ENCODE results near the gene PEX5. TPM values are rescaled to one million over a fixed set of nuclear protein-coding genes. Genes with fewer than 3 reads are reported as not detected.

The PEX5 gene
- polyA plus RNA-seq, 1 donor (not counting 4 experiments of a cell fraction or from before 2014, with no cell fraction given), result 14.4 TPM

DNA sequence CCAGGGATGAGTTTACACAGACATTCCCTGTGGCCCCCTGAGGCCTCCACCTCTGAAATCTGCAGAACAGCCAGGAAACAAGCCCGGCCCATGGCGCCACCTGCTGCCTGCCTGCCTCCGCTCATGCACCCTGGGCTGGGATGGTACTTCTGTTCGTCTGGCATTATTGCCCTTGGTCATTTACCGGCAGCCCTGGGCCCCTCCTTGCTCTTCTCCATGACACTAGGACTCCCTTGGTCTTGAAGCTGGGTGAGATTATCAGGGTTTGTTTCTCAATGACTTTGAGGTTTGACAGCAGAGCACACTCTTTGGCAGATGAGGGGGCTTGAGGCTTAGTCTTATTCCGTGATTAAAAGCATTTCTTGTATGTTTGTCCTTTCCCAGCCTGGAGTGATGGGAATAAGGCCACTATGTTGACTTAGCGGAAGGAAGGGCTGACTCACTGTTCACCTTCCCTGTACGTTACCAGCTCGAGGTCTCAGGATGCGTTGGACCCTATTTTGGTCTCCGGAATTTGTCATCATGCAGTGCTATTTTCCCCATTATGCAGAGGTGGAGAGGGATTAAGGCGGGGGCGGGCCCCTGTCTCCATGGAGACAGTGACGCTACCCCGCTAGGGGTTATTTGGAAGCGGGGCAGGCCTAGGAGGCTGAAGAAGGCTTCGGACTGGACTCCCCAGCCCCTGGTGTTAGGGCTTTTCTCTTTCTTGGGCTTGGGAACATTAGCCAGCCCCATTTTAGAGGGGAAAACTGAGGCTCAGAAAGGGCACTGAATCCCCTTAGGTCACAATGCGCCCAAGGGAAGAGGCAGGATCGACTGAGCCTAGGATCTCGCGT is 706 bp upstream of the PEX5 start:
- Histone ChIP-seq H3K4me1 (ENCODE audit: control insufficient read depth, extremely low read depth, insufficient read depth, low read length) (peaks cover 19% of the 10 kb centered on the region), H2AFZ (ENCODE audit: control insufficient read depth, low read length) (peak overlapping the region; percentile 60), H3K9me1 (ENCODE audit: control insufficient read depth, extremely low read depth, insufficient read depth, low read length) (no peaks in the 10 kb centered on the region), H3K79me2 (ENCODE audit: control insufficient read depth, insufficient read depth, low read length) (peaks cover 7% of the 10 kb centered on the region), H3K4me3 (ENCODE audit: control insufficient read depth in 2 of 3, extremely low read depth in 1 of 3, insufficient read depth in 2 of 3, low read depth in 1 of 3, low read length in 3 of 3) (peak overlapping the region; percentile 46 to 91 (median 62)), H3K9ac (ENCODE audit: control insufficient read depth, extremely low read depth, insufficient read depth, low read length) (peak overlapping the region; percentile 66), H4K20me1 (ENCODE audit: control insufficient read depth, extremely low read depth, insufficient read depth, low read length) (no peaks in the 10 kb centered on the region), H3K9me3 (ENCODE audit: control insufficient read depth, low read depth, low read length) (no peaks in the 10 kb centered on the region), H3K4me2 (ENCODE audit: control insufficient read depth, extremely low read depth, insufficient read depth, low read depth, low read length) (peak overlapping the region; percentile 77), H3K27ac (ENCODE audit: control insufficient read depth, insufficient read depth, low read length) (peak overlapping the region; percentile 65), H3K27me3 (ENCODE audit: control insufficient read depth, extremely low read depth, insufficient read depth, low read length) (no peaks in the 10 kb centered on the region), H3K36me3 (ENCODE audit: control insufficient read depth in 2 of 2, extremely low read depth in 1 of 2, insufficient read depth in 2 of 2, low read length in 2 of 2) (peaks cover 0 to 6% of the 10 kb centered on the region in 2 experiments)
- DNase-seq (ENCODE audit: low read depth, low spot score) (no peak), FAIRE-seq (peak; percentile 36)
- dilution Hi-C loops (cut with MboI; ENCODE audit: extremely low pct_ligation_motif_present, low sequenced_read_pairs), result no loop called here
- no peak for TF ChIP-seq EZH2 (IDR thresholded peaks at IDR 0.05; ENCODE audit: low read length)
- TF ChIP-seq, protein P1, sequence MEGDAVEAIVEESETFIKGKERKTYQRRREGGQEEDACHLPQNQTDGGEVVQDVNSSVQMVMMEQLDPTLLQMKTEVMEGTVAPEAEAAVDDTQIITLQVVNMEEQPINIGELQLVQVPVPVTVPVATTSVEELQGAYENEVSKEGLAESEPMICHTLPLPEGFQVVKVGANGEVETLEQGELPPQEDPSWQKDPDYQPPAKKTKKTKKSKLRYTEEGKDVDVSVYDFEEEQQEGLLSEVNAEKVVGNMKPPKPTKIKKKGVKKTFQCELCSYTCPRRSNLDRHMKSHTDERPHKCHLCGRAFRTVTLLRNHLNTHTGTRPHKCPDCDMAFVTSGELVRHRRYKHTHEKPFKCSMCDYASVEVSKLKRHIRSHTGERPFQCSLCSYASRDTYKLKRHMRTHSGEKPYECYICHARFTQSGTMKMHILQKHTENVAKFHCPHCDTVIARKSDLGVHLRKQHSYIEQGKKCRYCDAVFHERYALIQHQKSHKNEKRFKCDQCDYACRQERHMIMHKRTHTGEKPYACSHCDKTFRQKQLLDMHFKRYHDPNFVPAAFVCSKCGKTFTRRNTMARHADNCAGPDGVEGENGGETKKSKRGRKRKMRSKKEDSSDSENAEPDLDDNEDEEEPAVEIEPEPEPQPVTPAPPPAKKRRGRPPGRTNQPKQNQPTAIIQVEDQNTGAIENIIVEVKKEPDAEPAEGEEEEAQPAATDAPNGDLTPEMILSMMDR (optimal IDR thresholded peaks at IDR 0.05 in 1 of 3, IDR thresholded peaks at IDR 0.05 in 1 of 3, conservative IDR thresholded peaks at IDR 0.05 in 1 of 3; ENCODE audit: extremely low read depth in 1 of 3, insufficient read depth in 2 of 3, low read length in 3 of 3), result peak; percentile 91 to 98 (median 91)

DNA sequence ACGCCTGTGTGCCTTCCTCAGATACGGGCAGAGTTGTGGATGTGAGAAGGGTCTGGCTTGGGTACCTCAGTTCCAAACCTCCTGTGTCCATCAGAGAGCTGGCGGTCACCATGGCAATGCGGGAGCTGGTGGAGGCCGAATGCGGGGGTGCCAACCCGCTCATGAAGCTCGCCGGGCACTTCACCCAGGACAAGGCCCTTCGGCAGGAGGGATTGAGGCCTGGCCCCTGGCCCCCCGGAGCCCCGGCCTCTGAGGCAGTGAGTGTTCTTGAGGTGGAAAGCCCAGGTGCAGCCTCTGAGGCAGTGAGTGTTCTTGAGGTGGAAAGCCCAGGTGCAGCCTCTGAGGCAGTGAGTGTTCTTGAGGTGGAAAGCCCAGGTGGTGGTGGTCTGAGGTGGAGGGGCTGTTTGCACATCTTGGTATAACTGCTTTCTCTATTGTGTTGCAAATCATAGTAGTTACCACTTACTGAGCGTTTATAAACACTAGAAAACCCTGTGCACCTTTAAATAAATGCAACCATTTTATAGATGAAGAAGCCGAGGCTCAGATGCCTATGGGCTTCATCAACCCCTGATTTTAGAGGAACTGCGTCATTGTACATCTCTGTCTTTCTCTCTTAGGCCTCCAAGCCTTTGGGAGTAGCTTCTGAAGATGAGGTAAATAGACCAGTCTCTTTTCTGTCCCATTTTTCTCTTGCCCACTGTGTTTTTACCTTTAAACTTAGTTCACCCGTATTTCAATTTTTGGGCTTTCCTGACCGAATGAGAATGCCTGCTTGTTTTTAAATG is 976 bp downstream of the PEX5 start:
- peak overlapping the region; percentile 85 for H3K4me2 ChIP-seq (ENCODE audit: control insufficient read depth, extremely low read depth, insufficient read depth, low read depth, low read length)
- no peaks in the 10 kb centered on the region for H3K27me3 ChIP-seq (ENCODE audit: control insufficient read depth, extremely low read depth, insufficient read depth, low read length)
- peaks cover 19% of the 10 kb centered on the region for H3K4me1 ChIP-seq (ENCODE audit: control insufficient read depth, extremely low read depth, insufficient read depth, low read length)
- H3K36me3 ChIP-seq (ENCODE audit: control insufficient read depth in 2 of 2, extremely low read depth in 1 of 2, insufficient read depth in 2 of 2, low read length in 2 of 2), result peaks cover 0 to 10% of the 10 kb centered on the region in 2 experiments
- no peaks in the 10 kb centered on the region for H3K9me3 ChIP-seq (ENCODE audit: control insufficient read depth, low read depth, low read length)
- no peak for DNase-seq (ENCODE audit: low read depth, low spot score)
- peak overlapping the region; percentile 46 to 91 (median 78) for H3K4me3 ChIP-seq (ENCODE audit: control insufficient read depth in 2 of 3, extremely low read depth in 1 of 3, insufficient read depth in 2 of 3, low read depth in 1 of 3, low read length in 3 of 3)
- FAIRE-seq, result no peak
- peaks cover 7% of the 10 kb centered on the region for H3K79me2 ChIP-seq (ENCODE audit: control insufficient read depth, insufficient read depth, low read length)
- no peaks in the 10 kb centered on the region for H3K9me1 ChIP-seq (ENCODE audit: control insufficient read depth, extremely low read depth, insufficient read depth, low read length)
- TF ChIP-seq EZH2 (IDR thresholded peaks at IDR 0.05; ENCODE audit: low read length), result no peak
- TF ChIP-seq, protein P1 (optimal IDR thresholded peaks at IDR 0.05 in 1 of 3, IDR thresholded peaks at IDR 0.05 in 1 of 3, conservative IDR thresholded peaks at IDR 0.05 in 1 of 3; ENCODE audit: extremely low read depth in 1 of 3, insufficient read depth in 2 of 3, low read length in 3 of 3), result no peak
- H4K20me1 ChIP-seq (ENCODE audit: control insufficient read depth, extremely low read depth, insufficient read depth, low read length), result no peaks in the 10 kb centered on the region
- H2AFZ ChIP-seq (ENCODE audit: control insufficient read depth, low read length), result peak overlapping the region; percentile 11
- peak overlapping the region; percentile 79 for H3K9ac ChIP-seq (ENCODE audit: control insufficient read depth, extremely low read depth, insufficient read depth, low read length)
- H3K27ac ChIP-seq (ENCODE audit: control insufficient read depth, insufficient read depth, low read length), result peak overlapping the region; percentile 33
- dilution Hi-C loops (cut with MboI; ENCODE audit: extremely low pct_ligation_motif_present, low sequenced_read_pairs), result no loop called here

Measured in keratinocyte (primary cell).